OCI-LY7 (cell line): ENCODE results near the gene TEK. TPM values are rescaled to one million over a fixed set of nuclear protein-coding genes. Genes with fewer than 3 reads are reported as not detected.

Experiments
- BruUV-seq: library from RNA; stranded (reverse); fragments of 400-500 nt; replicated peaks from 2 replicates; lab custom pipeline; 2021; lab: Mats Ljungman, UMichigan
- CTCF ChIA-PET: fragments of 300-600 bp; sonication (Branson Sonifier 250); formaldehyde crosslinking; loops from one replicate; lab custom pipeline; 2022; ENCODE audit warnings: antibody characterized with exemption; ENCODE audit not compliant: unreplicated experiment; lab: Charles Lee
- POLR2A ChIA-PET: fragments of 300-600 bp; sonication (Branson Sonifier 250); formaldehyde crosslinking; loops from one replicate; lab custom pipeline; 2022; ENCODE audit warnings: antibody characterized with exemption; lab: Charles Lee
- DNase-seq: peaks from one replicate; pipeline ENCODE4 v3.0.0-alpha.2; 2015; ENCODE audit warnings: low spot score
- H2AFZ ChIP-seq: fragments of 200-600 bp; sonication (generic), shearing (Covaris generic); 2 replicates; pipeline ENCODE4 v1.6.1; 2014; ENCODE audit warnings: mild to moderate bottlenecking, antibody characterized with exemption, low read length, moderate library complexity
- H3K27ac ChIP-seq: fragments of 200-600 bp; sonication (generic); 2 replicates; pipeline ENCODE4 v1.5.1; 2014; ENCODE audit warnings: mixed run types, low read depth, mild to moderate bottlenecking, moderate library complexity, low read length, inconsistent platforms; ENCODE audit not compliant: poor library complexity, severe bottlenecking
- H3K36me3 ChIP-seq: fragments of 200-600 bp; sonication (generic); 2 replicates; pipeline ENCODE4 v1.6.1; 2014; ENCODE audit warnings: mild to moderate bottlenecking, antibody characterized with exemption, low read length, moderate library complexity, mixed read lengths; ENCODE audit not compliant: insufficient read depth
- H3K4me1 ChIP-seq: fragments of 200-600 bp; sonication (generic); 2 replicates; pipeline ENCODE4 v1.5.1; 2014; ENCODE audit warnings: mild to moderate bottlenecking, low read length; ENCODE audit not compliant: insufficient read depth, poor library complexity, severe bottlenecking
- H3K4me2 ChIP-seq: fragments of 200-600 bp; sonication (generic); 2 replicates; pipeline ENCODE4 v1.6.1; 2014; ENCODE audit warnings: mild to moderate bottlenecking, low read length
- H3K4me3 ChIP-seq: fragments of 200-600 bp; sonication (generic); 2 replicates; pipeline ENCODE4 v1.5.1; 2014; ENCODE audit warnings: mild to moderate bottlenecking, low read depth, low read length; ENCODE audit not compliant: poor library complexity, severe bottlenecking
- H3K79me2 ChIP-seq: fragments of 200-600 bp; sonication (generic); 2 replicates; pipeline ENCODE4 v1.6.1; 2016; ENCODE audit warnings: low read depth, mild to moderate bottlenecking, low read length, moderate library complexity, mixed read lengths; ENCODE audit not compliant: insufficient read depth
- H3K9me2 ChIP-seq: fragments of 200-600 bp; sonication (generic); 2 replicates; pipeline ENCODE4 v1.6.1; 2016; ENCODE audit warnings: mild to moderate bottlenecking, low read length, mixed read lengths; ENCODE audit not compliant: insufficient read depth
- H3K9me3 ChIP-seq: fragments of 200-600 bp; sonication (generic); 2 replicates; pipeline ENCODE4 v1.6.1; 2014; ENCODE audit warnings: mild to moderate bottlenecking, mixed run types, low read length, mixed read lengths
- H4K20me1 ChIP-seq: fragments of 200-600 bp; sonication (generic); 2 replicates; pipeline ENCODE4 v1.6.1; 2014; ENCODE audit warnings: mild to moderate bottlenecking, antibody characterized with exemption, low read length, moderate library complexity, mixed read lengths; ENCODE audit not compliant: insufficient read depth
- EZH2phosphoT487 ChIP-seq: fragments of 200-600 bp; sonication (generic); IDR thresholded peaks from 2 replicates; pipeline ENCODE4 v1.6.1; 2018; ENCODE audit warnings: low read depth, borderline replicate concordance, mild to moderate bottlenecking, mixed run types, antibody characterized with exemption, low read length, moderate library complexity, mixed read lengths
- intact Hi-C: fragments of 100-400 bp; cut with micrococcal nuclease; formaldehyde crosslinking; loops from one replicate; pipeline ENCODE4 v1.10.0; 2022; ENCODE audit not compliant: unreplicated experiment
- total RNA-seq, 2 experiments: library from RNA; depleted of rRNA in 1 of 2; stranded (reverse); fragments of >200 nt in 1 of 2; shearing (Covaris generic) in 1 of 2; gene quantifications; 2 replicates each; pipeline ENCODE4 v1.2.3, GENCODE V29; 2014 to 2022
- TF ChIP-seq, protein P1 (sequence below): fragments of 200-600 bp; sonication (generic); conservative IDR thresholded peaks from 2 replicates; pipeline ENCODE4 v1.5.1; 2014; ENCODE audit warnings: mild to moderate bottlenecking, antibody characterized with exemption, low read length, moderate library complexity, mixed read lengths

The TEK gene
- total RNA-seq, 2 experiments from 2014 or later = not detected

DNA sequence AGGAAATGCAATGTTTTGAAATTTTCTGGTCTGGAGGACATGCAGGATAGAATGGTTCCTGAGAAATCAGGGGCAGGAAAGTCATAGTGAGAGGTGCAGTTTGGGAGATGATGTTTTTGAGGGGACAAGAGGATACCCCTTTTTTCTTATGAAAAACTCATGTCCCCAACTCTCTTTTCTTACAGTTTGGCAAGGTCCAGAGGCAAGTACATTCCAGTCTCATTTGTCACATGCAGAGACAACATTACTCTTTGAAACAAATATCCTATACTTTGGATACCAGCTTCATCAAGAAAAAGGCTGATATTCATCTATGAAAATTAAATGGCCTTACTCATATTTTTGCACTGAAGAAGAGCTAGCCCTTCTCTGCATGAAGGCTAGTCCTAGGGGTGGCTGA lies 139.7 kb downstream of the TEK start:
- POLR2A ChIA-PET = no interaction called here
- intact Hi-C loops = no loop called here
- Histone ChIP-seq H3K4me2 (no peak overlapping the region), H2AFZ (no peak overlapping the region), H4K20me1 (no peaks in the 10 kb centered on the region), H3K9me2 (no peaks in the 10 kb centered on the region), H3K9me3 (no peaks in the 10 kb centered on the region), H3K4me3 (no peak overlapping the region), H3K36me3 (no peaks in the 10 kb centered on the region), H3K79me2 (no peaks in the 10 kb centered on the region), H3K4me1 (no peaks in the 10 kb centered on the region), H3K27ac (no peak overlapping the region)
- TF ChIP-seq, protein P1, sequence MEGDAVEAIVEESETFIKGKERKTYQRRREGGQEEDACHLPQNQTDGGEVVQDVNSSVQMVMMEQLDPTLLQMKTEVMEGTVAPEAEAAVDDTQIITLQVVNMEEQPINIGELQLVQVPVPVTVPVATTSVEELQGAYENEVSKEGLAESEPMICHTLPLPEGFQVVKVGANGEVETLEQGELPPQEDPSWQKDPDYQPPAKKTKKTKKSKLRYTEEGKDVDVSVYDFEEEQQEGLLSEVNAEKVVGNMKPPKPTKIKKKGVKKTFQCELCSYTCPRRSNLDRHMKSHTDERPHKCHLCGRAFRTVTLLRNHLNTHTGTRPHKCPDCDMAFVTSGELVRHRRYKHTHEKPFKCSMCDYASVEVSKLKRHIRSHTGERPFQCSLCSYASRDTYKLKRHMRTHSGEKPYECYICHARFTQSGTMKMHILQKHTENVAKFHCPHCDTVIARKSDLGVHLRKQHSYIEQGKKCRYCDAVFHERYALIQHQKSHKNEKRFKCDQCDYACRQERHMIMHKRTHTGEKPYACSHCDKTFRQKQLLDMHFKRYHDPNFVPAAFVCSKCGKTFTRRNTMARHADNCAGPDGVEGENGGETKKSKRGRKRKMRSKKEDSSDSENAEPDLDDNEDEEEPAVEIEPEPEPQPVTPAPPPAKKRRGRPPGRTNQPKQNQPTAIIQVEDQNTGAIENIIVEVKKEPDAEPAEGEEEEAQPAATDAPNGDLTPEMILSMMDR = no peak
- TF ChIP-seq EZH2phosphoT487 = no peak
- no TSS peak for BruUV-seq
- CTCF ChIA-PET = no interaction called here
- DNase-seq = no peak

DNA sequence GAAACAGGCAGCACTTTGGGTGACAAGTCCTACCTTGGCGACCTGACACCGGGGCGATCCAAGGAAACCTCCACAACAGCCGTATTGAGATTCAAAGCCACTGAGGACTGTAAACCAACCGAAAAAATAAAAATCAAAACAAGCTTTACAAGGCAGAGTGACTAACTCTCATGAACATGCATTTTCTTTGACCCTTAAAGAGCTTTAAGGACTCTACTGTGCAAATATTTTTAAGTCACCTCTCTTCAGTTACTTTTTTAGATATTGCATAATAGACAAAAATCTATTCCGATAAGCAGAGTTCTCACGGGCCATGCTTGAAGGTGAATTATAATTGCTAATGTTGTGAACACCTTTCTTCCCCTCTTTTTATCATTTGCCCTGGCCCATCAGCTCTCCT lies 149.6 kb downstream of the TEK start:
- POLR2A ChIA-PET = interaction anchor here (0.6 kb wide), 1 partner anchor 431 kb away, joined by 3 read pairs; no protein-coding TSS in a partner anchor
- H3K9me2 ChIP-seq = no peaks in the 10 kb centered on the region
- H3K79me2 ChIP-seq = no peaks in the 10 kb centered on the region
- H2AFZ ChIP-seq = no peak overlapping the region
- TF ChIP-seq, protein P1 = no peak
- no peak for TF ChIP-seq EZH2phosphoT487
- no peaks in the 10 kb centered on the region for H3K36me3 ChIP-seq
- no peak overlapping the region for H3K4me3 ChIP-seq
- intact Hi-C loops = no loop called here
- H3K9me3 ChIP-seq = no peaks in the 10 kb centered on the region
- CTCF ChIA-PET = no interaction called here
- H3K4me1 ChIP-seq = no peaks in the 10 kb centered on the region
- H4K20me1 ChIP-seq = no peaks in the 10 kb centered on the region
- BruUV-seq = no TSS peak
- no peak overlapping the region for H3K4me2 ChIP-seq
- H3K27ac ChIP-seq = no peak overlapping the region
- no peak for DNase-seq

GRCh38 chr9:27260789-27261516 lies 151.9 kb downstream of the TEK start:
- no TSS peak for BruUV-seq
- no peak for DNase-seq
- intact Hi-C loops = no loop called here
- Histone ChIP-seq H3K36me3 (no peaks in the 10 kb centered on the region), H3K4me2 (no peak overlapping the region), H3K9me2 (no peaks in the 10 kb centered on the region), H3K27ac (no peak overlapping the region), H3K79me2 (no peaks in the 10 kb centered on the region), H2AFZ (no peak overlapping the region), H3K9me3 (no peaks in the 10 kb centered on the region), H3K4me3 (no peak overlapping the region), H4K20me1 (no peaks in the 10 kb centered on the region), H3K4me1 (no peaks in the 10 kb centered on the region)
- CTCF ChIA-PET = no interaction called here
- no peak for TF ChIP-seq EZH2phosphoT487
- TF ChIP-seq, protein P1 = no peak
- POLR2A ChIA-PET = interaction anchor here (0.5 to 0.8 kb wide), 2 partner anchors 1372 to 1527 kb away, joined by 3 read pairs; no protein-coding TSS in a partner anchor
